ENCODE data around the gene PDCD11.

Gene PDCD11

GRCh38 chr10:103445366-103445765 is 48.9 kb downstream of the PDCD11 start:
- H3K27me3 ChIP-seq (ENCODE audit: insufficient read depth, low read length): no peaks in the 10 kb centered on the region
- H2BK120ac ChIP-seq (ENCODE audit: insufficient read depth, low read length, poor library complexity): no peak overlapping the region
- H2AK5ac ChIP-seq (ENCODE audit: low read length): no peak overlapping the region
- H4K8ac ChIP-seq (ENCODE audit: low read depth, low read length): no peak overlapping the region
- no peak overlapping the region for H2BK12ac ChIP-seq (ENCODE audit: low read length)
- H3K79me2 ChIP-seq (ENCODE audit: control insufficient read depth, insufficient read depth, low read length, poor library complexity): no peaks in the 10 kb centered on the region
- H3K14ac ChIP-seq (ENCODE audit: low read length): no peak overlapping the region
- H3K79me1 ChIP-seq (ENCODE audit: low read length): no peaks in the 10 kb centered on the region
- peaks cover 66 to 80% of the 10 kb centered on the region in 2 experiments for H3K36me3 ChIP-seq (ENCODE audit: control insufficient read depth in 1 of 2, insufficient read depth in 2 of 2, low read length in 2 of 2)
- no peak overlapping the region for H4K12ac ChIP-seq (ENCODE audit: low read depth, low read length)
- no CpG with 5 or more reads among the region's 9 CpGs for WGBS (ENCODE audit: extremely low coverage, insufficient coverage, insufficient read length)
- DNase-seq: no peak
- H3K18ac ChIP-seq (ENCODE audit: low read length): no peak overlapping the region
- H2AFZ ChIP-seq (ENCODE audit: insufficient read depth, low read length, poor library complexity): no peak overlapping the region
- no peak overlapping the region for H4K91ac ChIP-seq (ENCODE audit: low read depth, low read length)
- H3K4me1 ChIP-seq (ENCODE audit: control insufficient read depth in 1 of 2, insufficient read depth in 2 of 2, low read length in 2 of 2): no peaks in the 10 kb centered on the region
- no peak overlapping the region for H3K27ac ChIP-seq (ENCODE audit: low read depth, low read length)
- H3K4me3 ChIP-seq (ENCODE audit: low read depth, low read length): no peak overlapping the region
- no peak overlapping the region for H3K4ac ChIP-seq (ENCODE audit: low read depth, low read length)
- H3K9me3 ChIP-seq (ENCODE audit: insufficient read depth, low read depth, low read length): peaks cover 2% of the 10 kb centered on the region
- no peak overlapping the region for H3K23ac ChIP-seq (ENCODE audit: low read length)
- no peak overlapping the region for H2BK5ac ChIP-seq (ENCODE audit: low read depth, low read length, poor library complexity)
- no peak overlapping the region for H3K4me2 ChIP-seq (ENCODE audit: low read length)
- no peak overlapping the region for H3K9ac ChIP-seq (ENCODE audit: low read length)

DNA sequence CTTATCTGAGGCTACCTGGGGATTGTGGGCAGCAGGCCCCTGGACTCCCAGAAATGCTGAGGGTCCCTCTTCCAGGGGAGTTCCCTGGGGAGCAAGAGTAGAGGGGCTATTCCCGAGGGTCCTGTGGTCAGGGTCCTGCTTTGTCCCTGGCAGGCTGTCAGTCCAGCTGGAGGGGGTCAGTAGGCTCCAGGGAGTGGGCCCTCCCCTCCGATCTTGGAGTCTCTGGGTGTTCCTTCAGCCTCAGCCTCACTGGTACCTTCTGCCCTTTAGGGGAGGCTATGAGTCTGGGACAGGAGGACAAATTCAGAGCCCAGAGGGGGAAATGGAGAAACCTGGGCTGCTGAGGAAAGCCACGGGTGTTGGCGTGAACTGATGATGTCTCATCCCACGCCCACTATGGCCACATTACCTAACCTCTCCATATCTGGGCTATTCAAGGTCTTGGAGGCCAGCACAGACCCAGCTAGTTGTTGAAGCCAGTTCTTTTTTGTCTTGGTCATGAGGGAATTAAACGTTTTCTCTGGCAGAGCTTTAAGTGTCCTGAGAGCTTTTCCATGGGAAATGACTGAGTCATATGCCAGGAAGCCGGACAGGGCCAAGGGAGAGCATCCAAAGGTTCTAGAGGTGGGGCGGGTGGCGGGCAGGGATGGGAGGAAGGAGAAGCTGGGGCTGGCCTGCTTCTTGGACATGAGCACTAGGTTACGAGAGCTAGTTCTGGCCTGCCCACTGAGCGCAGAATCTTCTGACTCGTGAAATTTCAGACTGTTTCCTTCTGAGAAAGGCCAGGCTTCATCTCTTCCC is 49.5 kb downstream of the PDCD11 start:
- no peaks in the 10 kb centered on the region for H3K79me2 ChIP-seq (ENCODE audit: control insufficient read depth, insufficient read depth, low read length, poor library complexity)
- H3K27ac ChIP-seq (ENCODE audit: low read depth, low read length): no peak overlapping the region
- no peak overlapping the region for H4K8ac ChIP-seq (ENCODE audit: low read depth, low read length)
- H2BK5ac ChIP-seq (ENCODE audit: low read depth, low read length, poor library complexity): no peak overlapping the region
- no peak overlapping the region for H2BK12ac ChIP-seq (ENCODE audit: low read length)
- H3K4me1 ChIP-seq (ENCODE audit: control insufficient read depth in 1 of 2, insufficient read depth in 2 of 2, low read length in 2 of 2): no peaks in the 10 kb centered on the region
- no peaks in the 10 kb centered on the region for H3K27me3 ChIP-seq (ENCODE audit: insufficient read depth, low read length)
- H3K36me3 ChIP-seq (ENCODE audit: control insufficient read depth in 1 of 2, insufficient read depth in 2 of 2, low read length in 2 of 2): peaks cover 60 to 74% of the 10 kb centered on the region in 2 experiments
- no peak overlapping the region for H4K12ac ChIP-seq (ENCODE audit: low read depth, low read length)
- H3K79me1 ChIP-seq (ENCODE audit: low read length): no peaks in the 10 kb centered on the region
- H3K4me3 ChIP-seq (ENCODE audit: low read depth, low read length): no peak overlapping the region
- no peak overlapping the region for H3K14ac ChIP-seq (ENCODE audit: low read length)
- H3K9me3 ChIP-seq (ENCODE audit: insufficient read depth, low read depth, low read length): peaks cover 2% of the 10 kb centered on the region
- WGBS (ENCODE audit: extremely low coverage, insufficient coverage, insufficient read length): no CpG with 5 or more reads among the region's 12 CpGs
- no peak overlapping the region for H3K9ac ChIP-seq (ENCODE audit: low read length)
- H2BK120ac ChIP-seq (ENCODE audit: insufficient read depth, low read length, poor library complexity): no peak overlapping the region
- no peak overlapping the region for H3K18ac ChIP-seq (ENCODE audit: low read length)
- no peak for DNase-seq
- no peak overlapping the region for H4K91ac ChIP-seq (ENCODE audit: low read depth, low read length)
- H3K23ac ChIP-seq (ENCODE audit: low read length): no peak overlapping the region
- no peak overlapping the region for H3K4ac ChIP-seq (ENCODE audit: low read depth, low read length)
- no peak overlapping the region for H3K4me2 ChIP-seq (ENCODE audit: low read length)
- H2AK5ac ChIP-seq (ENCODE audit: low read length): no peak overlapping the region
- no peak overlapping the region for H2AFZ ChIP-seq (ENCODE audit: insufficient read depth, low read length, poor library complexity)

- Histone ChIP-seq H2AFZ (ENCODE audit: insufficient read depth, low read length, poor library complexity) (no peak overlapping the region), H3K14ac (ENCODE audit: low read length) (no peak overlapping the region), H3K23ac (ENCODE audit: low read length) (no peak overlapping the region), H3K9me3 (ENCODE audit: insufficient read depth, low read depth, low read length) (peaks cover 2% of the 10 kb centered on the region), H4K12ac (ENCODE audit: low read depth, low read length) (no peak overlapping the region), H3K27me3 (ENCODE audit: insufficient read depth, low read length) (no peaks in the 10 kb centered on the region), H4K8ac (ENCODE audit: low read depth, low read length) (no peak overlapping the region), H3K79me2 (ENCODE audit: control insufficient read depth, insufficient read depth, low read length, poor library complexity) (no peaks in the 10 kb centered on the region), H3K27ac (ENCODE audit: low read depth, low read length) (no peak overlapping the region), H3K36me3 (ENCODE audit: control insufficient read depth in 1 of 2, insufficient read depth in 2 of 2, low read length in 2 of 2) (peaks cover 49 to 63% of the 10 kb centered on the region in 2 experiments), H2BK120ac (ENCODE audit: insufficient read depth, low read length, poor library complexity) (no peak overlapping the region), H3K4me1 (ENCODE audit: control insufficient read depth in 1 of 2, insufficient read depth in 2 of 2, low read length in 2 of 2) (peaks cover 6% of the 10 kb centered on the region in 2 experiments), H2BK12ac (ENCODE audit: low read length) (no peak overlapping the region), H4K91ac (ENCODE audit: low read depth, low read length) (no peak overlapping the region), H3K4me3 (ENCODE audit: low read depth, low read length) (no peak overlapping the region), H3K18ac (ENCODE audit: low read length) (no peak overlapping the region), H2AK5ac (ENCODE audit: low read length) (no peak overlapping the region), H3K4ac (ENCODE audit: low read depth, low read length) (no peak overlapping the region), H2BK5ac (ENCODE audit: low read depth, low read length, poor library complexity) (no peak overlapping the region), H3K9ac (ENCODE audit: low read length) (no peak overlapping the region), H3K79me1 (ENCODE audit: low read length) (peaks cover 5% of the 10 kb centered on the region), H3K4me2 (ENCODE audit: low read length) (no peak overlapping the region)
- DNase-seq: no peak
- no CpG with 5 or more reads among the region's 23 CpGs for WGBS (ENCODE audit: extremely low coverage, insufficient coverage, insufficient read length)
Measured at GRCh38 chr10:103447187-103447586, 50.8 kb downstream of the PDCD11 start.

- Histone ChIP-seq H2BK120ac (ENCODE audit: insufficient read depth, low read length, poor library complexity) (no peak overlapping the region), H3K4ac (ENCODE audit: low read depth, low read length) (no peak overlapping the region), H3K27me3 (ENCODE audit: insufficient read depth, low read length) (no peaks in the 10 kb centered on the region), H2AK5ac (ENCODE audit: low read length) (no peak overlapping the region), H4K91ac (ENCODE audit: low read depth, low read length) (no peak overlapping the region), H3K27ac (ENCODE audit: low read depth, low read length) (no peak overlapping the region), H3K14ac (ENCODE audit: low read length) (no peak overlapping the region), H3K4me1 (ENCODE audit: control insufficient read depth in 1 of 2, insufficient read depth in 2 of 2, low read length in 2 of 2) (peaks cover 10 to 11% of the 10 kb centered on the region in 2 experiments), H4K12ac (ENCODE audit: low read depth, low read length) (no peak overlapping the region), H3K36me3 (ENCODE audit: control insufficient read depth in 1 of 2, insufficient read depth in 2 of 2, low read length in 2 of 2) (peaks cover 36 to 48% of the 10 kb centered on the region in 2 experiments), H4K8ac (ENCODE audit: low read depth, low read length) (no peak overlapping the region), H2BK12ac (ENCODE audit: low read length) (no peak overlapping the region), H2AFZ (ENCODE audit: insufficient read depth, low read length, poor library complexity) (no peak overlapping the region), H3K23ac (ENCODE audit: low read length) (no peak overlapping the region), H3K4me2 (ENCODE audit: low read length) (no peak overlapping the region), H3K9ac (ENCODE audit: low read length) (no peak overlapping the region), H3K18ac (ENCODE audit: low read length) (no peak overlapping the region), H3K9me3 (ENCODE audit: insufficient read depth, low read depth, low read length) (peaks cover 2% of the 10 kb centered on the region), H3K4me3 (ENCODE audit: low read depth, low read length) (no peak overlapping the region), H3K79me1 (ENCODE audit: low read length) (peaks cover 5% of the 10 kb centered on the region), H3K79me2 (ENCODE audit: control insufficient read depth, insufficient read depth, low read length, poor library complexity) (no peaks in the 10 kb centered on the region), H2BK5ac (ENCODE audit: low read depth, low read length, poor library complexity) (no peak overlapping the region)
- peak in 1 of 2 donors; percentile 42 for DNase-seq
- whole genome bisulfite sequencing (ENCODE audit: extremely low coverage, insufficient coverage, insufficient read length): no CpG with 5 or more reads among the region's 1 CpG
Measured at GRCh38 chr10:103448746-103449145, 52.3 kb downstream of the PDCD11 start.

Data from trophoblast cell (in vitro differentiated cells and primary cell).